ENCODE results near the gene FLRT2. TPM values are rescaled to one million over a fixed set of nuclear protein-coding genes. Genes with fewer than 3 reads are reported as not detected.

FLRT2 gene
- total and polyA plus RNA-seq, 2 of the 4 experiments (the other 2 are of a cell fraction), result 10.2 to 13.1 TPM

- no peak overlapping the region for H3K56ac ChIP-seq (ENCODE audit: extremely low read depth, insufficient read depth, low read length)
- no peak overlapping the region for H3K4ac ChIP-seq (ENCODE audit: low read depth, low read length)
- no peak overlapping the region for H4K8ac ChIP-seq (ENCODE audit: low read depth in 2 of 2, low read length in 2 of 2)
- H3K18ac ChIP-seq (ENCODE audit: low read depth, low read length), result no peak overlapping the region
- intact Hi-C loops (cut with micrococcal nuclease) (no loop called here), in situ Hi-C loops (cut with MboI; ENCODE audit: low sequenced_read_pairs) (no loop called here), dilution Hi-C loops (cut with HindIII; ENCODE audit: low sequenced_read_pairs, unreplicated experiment) (no loop called here)
- H2AK5ac ChIP-seq (ENCODE audit: low read depth, low read length), result no peak overlapping the region
- no peaks in the 10 kb centered on the region for H4K20me1 ChIP-seq (ENCODE audit: insufficient read depth, low read length)
- no peak overlapping the region for H3K14ac ChIP-seq (replicated peaks; ENCODE audit: low read depth, low read length)
- DNase-seq (no peak), ATAC-seq (ENCODE audit: low read depth) (no peak)
- H3K4me1 ChIP-seq (ENCODE audit: control insufficient read depth, insufficient read depth, low read length), result no peaks in the 10 kb centered on the region; the same call in 1 of the 2 replicates
- H3K4me2 ChIP-seq (ENCODE audit: low read depth, low read length), result no peak overlapping the region
- H2BK20ac ChIP-seq (ENCODE audit: low read depth, low read length), result no peak overlapping the region; the same call in 1 of the 2 replicates
- H2BK15ac ChIP-seq (ENCODE audit: low read depth, low read length), result no peak overlapping the region
- TF ChIP-seq CHD1 (IDR thresholded peaks at IDR 0.05; ENCODE audit: low read depth, low read length) (no peak), ELK1 (IDR thresholded peaks at IDR 0.05; ENCODE audit: borderline replicate concordance, low read depth, low read length) (no peak), FOS (IDR thresholded peaks at IDR 0.05; ENCODE audit: low read depth, low read length) (no peak), RAD21 (IDR thresholded peaks at IDR 0.05; ENCODE audit: low read length) (no peak), CEBPB (IDR thresholded peaks at IDR 0.05; ENCODE audit: low read depth, low read length) (no peak), POLR2A (IDR thresholded peaks at IDR 0.05; ENCODE audit: low read depth, low read length) (no peak), MAZ (IDR thresholded peaks at IDR 0.05; ENCODE audit: borderline replicate concordance, low read depth, low read length) (no peak), BHLHE40 (IDR thresholded peaks at IDR 0.05; ENCODE audit: low read depth, low read length) (no peak), MAFK (IDR thresholded peaks at IDR 0.05; ENCODE audit: low read depth, low read length) (no peak), RFX5 (IDR thresholded peaks at IDR 0.05; ENCODE audit: low read depth, low read length) (no peak), MXI1 (IDR thresholded peaks at IDR 0.05; ENCODE audit: borderline replicate concordance, low read depth, low read length) (no peak), RCOR1 (IDR thresholded peaks at IDR 0.05; ENCODE audit: insufficient replicate concordance, low read length) (no peak), SMC3 (IDR thresholded peaks at IDR 0.05; ENCODE audit: low read depth, low read length) (no peak), USF2 (IDR thresholded peaks at IDR 0.05; ENCODE audit: low read depth, low read length) (no peak), NFE2L2 (IDR thresholded peaks at IDR 0.05; ENCODE audit: low read depth, low read length) (no peak), CTCF (conservative IDR thresholded peaks at IDR 0.05; ENCODE audit: low read depth, low read length) (no peak)
- H3K9me3 ChIP-seq (ENCODE audit: control insufficient read depth, insufficient read depth, low read length), result no peaks in the 10 kb centered on the region
- WGBS, 2 experiments (ENCODE audit: extremely low coverage in 2 of 2, insufficient read length in 1 of 2), result no CpG with 5 or more reads among the region's 1 CpG
- no peaks in the 10 kb centered on the region for H3K9me1 ChIP-seq (ENCODE audit: insufficient read depth, low read length)
- no TSS peak for BruUV-seq (replicated peaks)
- no peak overlapping the region for H3K4me3 ChIP-seq (ENCODE audit: insufficient read depth, low read depth, low read length)
- no peak overlapping the region for H2AK9ac ChIP-seq (replicated peaks; ENCODE audit: low read depth, low read length, poor library complexity)
- H4K5ac ChIP-seq (ENCODE audit: low read depth, low read length), result no peak overlapping the region
- no peaks in the 10 kb centered on the region; the same call in 1 of the 2 replicates for H3K36me3 ChIP-seq (ENCODE audit: control insufficient read depth, insufficient read depth, low read length)
- ChIA-PET POLR2A (ENCODE audit: unreplicated experiment) (no interaction called here), CTCF (no interaction called here)
- no peak overlapping the region for H3K9ac ChIP-seq (ENCODE audit: low read depth, low read length)
- no peak overlapping the region for H2AFZ ChIP-seq (replicated peaks; ENCODE audit: low read length, poor library complexity)
- H2BK120ac ChIP-seq (ENCODE audit: low read depth, low read length), result no peak overlapping the region
- H2BK5ac ChIP-seq (ENCODE audit: low read depth, low read length, poor library complexity, severe bottlenecking), result no peak overlapping the region
- no peak overlapping the region for H3K23ac ChIP-seq (ENCODE audit: low read depth, low read length)
- H3K79me1 ChIP-seq (ENCODE audit: low read depth in 1 of 2, low read length in 2 of 2), result no peaks in the 10 kb centered on the region; a peak in 1 of 4 replicates
- H3K27ac ChIP-seq (ENCODE audit: insufficient read depth, low read length), result no peak overlapping the region
- no peak overlapping the region for H4K91ac ChIP-seq (ENCODE audit: insufficient read depth, low read depth, low read length)
- H3K27me3 ChIP-seq (ENCODE audit: control insufficient read depth, insufficient read depth, low read length), result no peaks in the 10 kb centered on the region
Measured at GRCh38 chr14:85601246-85601645, 71.3 kb downstream of the FLRT2 start.
